ENCODE results near the gene PLEKHM2. TPM values are rescaled to one million over a fixed set of nuclear protein-coding genes. Genes with fewer than 3 reads are reported as not detected.

The PLEKHM2 gene
- polyA plus RNA-seq, 1 donor = 26.6 TPM

DNA sequence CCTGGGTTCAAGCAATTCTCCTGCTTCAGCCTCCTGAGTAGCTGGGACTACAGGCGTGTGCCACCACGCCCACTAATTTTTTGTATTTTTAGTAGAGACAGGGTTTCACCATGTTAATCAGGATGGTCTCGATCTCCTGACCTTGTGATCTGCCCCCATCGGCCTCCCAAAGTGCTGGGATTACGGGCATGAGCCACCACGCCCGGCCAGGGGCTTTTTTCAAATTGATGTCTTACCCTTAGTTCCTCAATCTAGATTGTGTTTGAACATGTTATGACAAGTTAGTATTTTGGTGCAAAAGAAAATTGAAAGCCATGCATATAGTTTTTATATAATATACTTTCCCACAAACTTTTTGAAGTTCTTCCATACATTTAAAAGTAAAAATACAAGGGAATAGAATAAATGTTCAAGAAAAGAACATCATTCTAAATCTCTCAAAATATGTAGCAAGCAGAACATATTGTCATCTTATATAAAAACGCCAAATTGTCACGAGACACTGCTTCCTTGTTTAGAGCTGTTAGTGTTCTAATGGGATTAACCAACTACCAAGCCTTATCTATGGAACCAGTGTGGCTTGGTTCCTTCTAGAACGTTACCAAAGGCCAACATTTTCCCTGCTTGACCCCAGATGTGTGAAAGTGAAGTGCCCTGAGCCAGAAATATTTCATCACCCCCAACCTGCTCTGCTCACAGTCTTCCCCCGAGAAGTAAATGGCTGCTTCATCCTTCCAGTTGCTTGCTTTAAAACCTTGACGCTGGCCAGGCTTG is 9.5 kb upstream of the PLEKHM2 start:
- DNase-seq = no peak
- Histone ChIP-seq H3K36me3 (ENCODE audit: control insufficient read depth, insufficient read depth, low read length) (no peaks in the 10 kb centered on the region), H3K27ac (ENCODE audit: low read length) (no peak overlapping the region), H3K9me3 (ENCODE audit: control insufficient read depth, low read depth, low read length) (no peaks in the 10 kb centered on the region), H3K27me3 (ENCODE audit: control insufficient read depth, insufficient read depth, low read length) (no peaks in the 10 kb centered on the region), H3K4me3 (ENCODE audit: low read length) (no peak overlapping the region), H3K4me1 (ENCODE audit: control insufficient read depth, insufficient read depth, low read length) (no peaks in the 10 kb centered on the region)
- 100% methylated on average over 1 of the region's 12 CpGs for WGBS (ENCODE audit: insufficient coverage, low lambda C conversion rate)

DNA sequence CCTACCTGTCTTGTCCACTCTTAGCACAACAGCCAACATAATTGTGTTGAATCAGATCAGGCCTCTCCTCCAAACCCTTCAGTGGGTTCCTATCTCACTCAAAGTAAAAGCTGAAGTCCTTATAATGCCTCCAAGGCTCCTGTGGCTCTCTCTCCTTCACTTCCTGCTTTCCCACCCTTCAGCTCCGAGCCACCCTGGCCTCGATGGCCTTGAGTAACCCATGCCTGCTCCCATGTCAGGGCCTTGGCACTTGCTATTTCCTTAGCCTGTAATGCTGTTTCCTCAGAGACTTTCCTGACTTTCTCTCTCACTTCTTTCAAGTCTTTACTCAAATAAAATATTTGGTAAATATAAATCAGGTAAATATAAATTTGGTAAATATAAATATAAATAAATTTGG is 8.1 kb upstream of the PLEKHM2 start:
- no peak overlapping the region for H3K4me3 ChIP-seq (ENCODE audit: low read length)
- H3K9me3 ChIP-seq (ENCODE audit: control insufficient read depth, low read depth, low read length) = no peaks in the 10 kb centered on the region
- 79% methylated on average over 2 of the region's 2 CpGs for WGBS (ENCODE audit: insufficient coverage, low lambda C conversion rate)
- no peak overlapping the region for H3K27ac ChIP-seq (ENCODE audit: low read length)
- no peaks in the 10 kb centered on the region for H3K36me3 ChIP-seq (ENCODE audit: control insufficient read depth, insufficient read depth, low read length)
- H3K4me1 ChIP-seq (ENCODE audit: control insufficient read depth, insufficient read depth, low read length) = no peaks in the 10 kb centered on the region
- H3K27me3 ChIP-seq (ENCODE audit: control insufficient read depth, insufficient read depth, low read length) = no peaks in the 10 kb centered on the region
- no peak for DNase-seq

DNA sequence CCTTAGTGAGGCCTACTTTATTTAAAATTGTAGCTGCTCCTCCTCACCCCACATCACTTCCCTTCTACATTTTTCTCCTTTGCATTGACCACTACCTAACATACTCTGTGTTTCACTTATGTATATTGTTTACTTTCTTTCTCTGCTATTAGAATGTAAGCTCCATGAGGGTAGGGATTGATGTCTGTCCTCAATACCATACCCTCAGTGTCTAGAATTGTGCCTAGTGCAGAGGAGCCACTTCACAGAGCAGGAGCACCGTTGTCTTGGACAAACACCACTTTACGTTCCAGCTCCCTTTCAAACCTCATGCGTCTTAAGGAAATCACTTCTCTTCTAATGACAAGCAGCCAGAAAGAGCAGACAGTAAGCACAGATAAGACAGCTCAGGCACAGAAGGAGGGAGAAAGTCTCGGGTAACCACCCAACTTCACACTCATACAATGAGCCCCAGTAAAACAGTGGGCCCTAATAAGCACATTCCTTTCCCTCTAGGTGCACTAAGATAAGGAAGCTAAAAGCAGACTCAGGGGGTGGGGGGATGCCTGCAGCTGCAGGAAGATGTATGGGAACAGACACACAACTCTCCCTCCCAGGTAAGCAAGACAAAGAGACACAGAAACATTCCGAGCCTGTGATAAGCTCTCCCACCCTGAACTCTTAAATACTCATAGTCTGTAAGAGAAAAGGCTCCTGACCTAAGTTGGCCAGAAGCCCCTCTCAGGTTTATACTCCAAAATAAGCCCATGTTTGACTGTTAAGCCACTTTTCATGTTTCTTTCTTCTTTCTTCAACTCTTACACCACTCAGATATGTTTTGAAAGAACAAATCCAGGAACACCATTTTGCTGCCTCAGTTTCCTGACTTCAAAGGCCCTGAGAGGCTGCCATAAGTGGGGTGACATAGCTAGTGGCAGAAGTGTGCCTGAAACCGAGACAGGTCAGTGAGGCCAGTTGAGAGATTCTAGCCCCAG is 7.1 kb upstream of the PLEKHM2 start:
- no peaks in the 10 kb centered on the region for H3K9me3 ChIP-seq (ENCODE audit: control insufficient read depth, low read depth, low read length)
- no peak overlapping the region for H3K4me3 ChIP-seq (ENCODE audit: low read length)
- no peak for DNase-seq
- H3K27ac ChIP-seq (ENCODE audit: low read length) = no peak overlapping the region
- peaks cover 9% of the 10 kb centered on the region for H3K4me1 ChIP-seq (ENCODE audit: control insufficient read depth, insufficient read depth, low read length)
- WGBS (ENCODE audit: insufficient coverage, low lambda C conversion rate) = no CpG with 5 or more reads among the region's 6 CpGs
- H3K27me3 ChIP-seq (ENCODE audit: control insufficient read depth, insufficient read depth, low read length) = no peaks in the 10 kb centered on the region
- no peaks in the 10 kb centered on the region for H3K36me3 ChIP-seq (ENCODE audit: control insufficient read depth, insufficient read depth, low read length)

DNA sequence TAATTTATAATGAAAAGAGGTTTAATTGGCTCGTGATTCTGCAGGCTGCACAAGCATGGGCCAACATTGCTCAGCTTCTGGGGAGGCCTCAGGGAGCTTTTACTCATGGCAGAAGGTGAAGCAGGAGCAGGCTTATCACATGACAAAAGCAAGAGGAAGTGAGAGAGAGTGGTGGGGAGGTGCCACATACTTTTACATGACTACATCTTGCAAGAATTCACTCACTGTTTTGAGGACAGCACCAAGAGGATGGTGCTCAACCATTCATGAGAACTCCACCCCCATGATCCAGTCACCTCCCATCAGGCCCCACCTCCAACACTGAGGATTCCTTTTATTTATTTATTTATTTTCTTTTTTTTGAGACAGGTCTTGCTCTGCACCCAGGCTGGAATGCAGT is 5.5 kb upstream of the PLEKHM2 start:
- H3K9me3 ChIP-seq (ENCODE audit: control insufficient read depth, low read depth, low read length) = no peaks in the 10 kb centered on the region
- H3K27ac ChIP-seq (ENCODE audit: low read length) = no peak overlapping the region
- WGBS (ENCODE audit: insufficient coverage, low lambda C conversion rate) = no CpG with 5 or more reads among the region's 1 CpG
- DNase-seq = no peak
- no peak overlapping the region for H3K4me3 ChIP-seq (ENCODE audit: low read length)
- no peaks in the 10 kb centered on the region for H3K27me3 ChIP-seq (ENCODE audit: control insufficient read depth, insufficient read depth, low read length)
- H3K4me1 ChIP-seq (ENCODE audit: control insufficient read depth, insufficient read depth, low read length) = peaks cover 11% of the 10 kb centered on the region
- H3K36me3 ChIP-seq (ENCODE audit: control insufficient read depth, insufficient read depth, low read length) = no peaks in the 10 kb centered on the region

DNA sequence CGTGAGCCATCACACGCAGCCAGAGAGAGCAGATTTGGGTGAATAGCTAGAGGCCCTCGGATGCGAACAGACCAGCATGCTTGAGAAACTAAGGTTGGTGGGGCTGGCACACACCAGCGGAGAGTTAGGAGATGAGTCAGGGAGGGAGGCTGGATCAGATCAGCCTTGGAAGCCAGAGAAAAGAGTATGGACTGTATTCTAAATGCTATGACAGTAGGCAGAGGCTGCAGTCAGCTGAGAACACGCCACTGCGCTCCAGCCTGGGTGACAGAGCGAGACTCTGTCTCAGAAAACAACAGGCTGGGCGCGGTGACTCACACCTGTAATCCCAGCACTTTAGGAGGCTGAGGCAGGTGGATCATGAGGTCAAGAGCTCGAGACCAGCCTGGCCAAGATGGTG is 4.0 kb upstream of the PLEKHM2 start:
- Histone ChIP-seq H3K27me3 (ENCODE audit: control insufficient read depth, insufficient read depth, low read length) (no peaks in the 10 kb centered on the region), H3K4me3 (ENCODE audit: low read length) (no peak overlapping the region), H3K9me3 (ENCODE audit: control insufficient read depth, low read depth, low read length) (no peaks in the 10 kb centered on the region), H3K4me1 (ENCODE audit: control insufficient read depth, insufficient read depth, low read length) (peaks cover 16% of the 10 kb centered on the region), H3K36me3 (ENCODE audit: control insufficient read depth, insufficient read depth, low read length) (no peaks in the 10 kb centered on the region), H3K27ac (ENCODE audit: low read length) (no peak overlapping the region)
- WGBS (ENCODE audit: insufficient coverage, low lambda C conversion rate) = no CpG with 5 or more reads among the region's 11 CpGs
- no peak for DNase-seq

DNA sequence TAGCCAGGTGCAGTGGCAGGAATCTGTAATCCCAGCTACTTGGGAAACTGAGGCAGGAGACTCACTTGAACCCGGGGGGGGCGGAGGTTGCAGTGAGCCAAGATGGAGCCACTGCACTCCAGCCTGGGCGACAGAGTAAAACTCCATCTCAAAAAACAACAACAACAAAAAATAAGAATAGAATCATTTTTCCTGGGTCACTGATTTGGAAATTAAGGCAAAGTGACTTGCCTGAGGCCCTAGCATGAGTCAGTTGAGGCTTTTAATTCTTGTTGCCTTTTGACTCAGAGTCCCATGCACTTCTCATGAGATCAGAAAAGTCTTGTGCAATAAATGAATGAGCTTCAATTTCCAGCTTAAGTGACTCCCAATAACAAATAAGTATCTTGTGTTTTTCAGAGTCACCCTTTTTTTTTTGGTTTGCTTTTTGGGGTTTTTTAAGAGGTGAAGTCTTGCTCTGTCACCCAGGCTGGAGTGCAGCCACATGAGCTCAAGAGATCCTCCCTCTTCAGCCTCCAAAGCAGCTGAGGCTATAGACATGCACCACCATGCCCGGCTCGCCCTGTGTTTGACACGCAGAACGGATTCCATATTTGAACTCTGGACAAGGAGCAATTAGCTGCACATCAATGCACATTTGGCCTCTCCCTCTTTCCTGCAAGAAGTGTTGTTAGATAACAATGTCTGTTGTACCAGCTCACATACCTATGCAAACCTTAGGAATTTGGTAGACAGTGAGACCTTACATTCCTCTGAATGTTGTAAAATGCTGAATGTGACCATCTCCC is 3.4 kb upstream of the PLEKHM2 start:
- no peaks in the 10 kb centered on the region for H3K36me3 ChIP-seq (ENCODE audit: control insufficient read depth, insufficient read depth, low read length)
- no peaks in the 10 kb centered on the region for H3K9me3 ChIP-seq (ENCODE audit: control insufficient read depth, low read depth, low read length)
- peak; percentile 30 to 57 for DNase-seq
- peak overlapping the region; percentile 55 for H3K27ac ChIP-seq (ENCODE audit: low read length)
- H3K4me3 ChIP-seq (ENCODE audit: low read length) = no peak overlapping the region
- H3K27me3 ChIP-seq (ENCODE audit: control insufficient read depth, insufficient read depth, low read length) = no peaks in the 10 kb centered on the region
- H3K4me1 ChIP-seq (ENCODE audit: control insufficient read depth, insufficient read depth, low read length) = peaks cover 17% of the 10 kb centered on the region
- 83% methylated on average over 1 of the region's 7 CpGs for WGBS (ENCODE audit: insufficient coverage, low lambda C conversion rate)

DNA sequence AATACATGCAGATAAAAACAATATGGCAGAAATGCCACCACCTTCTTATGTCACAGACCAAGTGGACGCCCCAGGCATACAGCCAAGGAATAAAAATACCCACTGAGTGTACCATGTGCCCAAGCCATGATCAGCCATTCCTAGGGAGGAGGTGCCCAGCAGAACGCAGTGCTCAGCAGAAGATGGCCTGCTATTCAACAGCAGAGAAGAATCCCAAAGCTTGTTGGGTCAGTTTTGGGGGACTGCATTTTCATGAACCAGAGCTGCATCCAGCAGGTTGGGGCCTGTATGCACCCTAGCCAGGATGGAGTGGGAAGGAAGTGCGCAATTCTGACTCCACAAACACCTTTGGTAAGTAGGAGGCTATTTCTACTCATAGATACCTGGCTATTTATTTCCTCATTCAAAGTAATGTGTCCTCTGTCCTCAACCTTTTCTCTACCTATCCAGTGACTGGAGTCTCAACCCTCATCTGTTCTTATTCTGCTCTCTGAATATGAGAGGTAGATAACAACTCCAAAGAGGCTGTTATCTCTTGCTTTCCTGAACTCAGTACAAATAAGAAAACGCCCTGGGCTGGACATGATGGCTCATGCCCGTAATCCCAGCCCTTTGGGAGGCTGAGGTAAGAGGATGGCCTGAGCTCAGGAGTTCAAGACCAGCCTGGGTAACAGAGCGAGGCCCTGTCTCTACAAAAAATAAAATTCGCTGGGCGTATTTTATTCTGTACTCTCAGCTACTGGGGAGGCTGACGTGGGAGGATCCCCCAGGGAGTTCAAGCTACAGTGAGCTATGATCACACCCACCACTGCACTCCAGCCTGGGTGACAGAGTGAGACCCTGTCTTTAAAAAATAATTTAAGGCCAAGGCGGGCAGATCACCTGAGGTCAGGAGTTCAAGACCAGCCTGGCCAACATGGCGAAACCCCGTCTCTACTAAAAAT is 2.5 kb upstream of the PLEKHM2 start:
- H3K27me3 ChIP-seq (ENCODE audit: control insufficient read depth, insufficient read depth, low read length) = no peaks in the 10 kb centered on the region
- H3K4me3 ChIP-seq (ENCODE audit: low read length) = no peak overlapping the region
- H3K36me3 ChIP-seq (ENCODE audit: control insufficient read depth, insufficient read depth, low read length) = no peaks in the 10 kb centered on the region
- no peaks in the 10 kb centered on the region for H3K9me3 ChIP-seq (ENCODE audit: control insufficient read depth, low read depth, low read length)
- peaks cover 22% of the 10 kb centered on the region for H3K4me1 ChIP-seq (ENCODE audit: control insufficient read depth, insufficient read depth, low read length)
- peak overlapping the region; percentile 55 for H3K27ac ChIP-seq (ENCODE audit: low read length)
- WGBS (ENCODE audit: insufficient coverage, low lambda C conversion rate) = no CpG with 5 or more reads among the region's 12 CpGs
- DNase-seq = no peak

DNA sequence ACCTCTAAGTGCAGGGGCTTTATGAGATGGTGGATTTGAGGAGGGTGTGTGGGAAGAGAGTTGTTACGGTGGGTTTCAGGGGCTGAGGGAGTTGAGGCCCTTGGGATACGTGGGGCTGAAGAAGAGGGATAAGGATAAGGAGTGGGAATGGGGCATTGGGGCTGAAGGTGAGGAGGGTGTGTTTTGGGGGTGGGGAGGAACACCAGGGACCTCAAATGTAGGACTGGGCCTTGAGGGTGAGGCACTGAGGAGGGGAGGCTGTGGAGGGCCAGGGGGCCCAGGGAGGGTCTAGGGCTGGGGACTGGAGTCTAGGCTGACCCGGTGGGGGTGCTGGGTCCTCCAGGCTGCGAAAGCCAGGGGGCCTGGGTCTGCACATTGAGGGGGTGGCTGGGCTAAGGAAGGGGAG is 1.2 kb upstream of the PLEKHM2 start:
- H3K27me3 ChIP-seq (ENCODE audit: control insufficient read depth, insufficient read depth, low read length) = no peaks in the 10 kb centered on the region
- DNase-seq = no peak
- no peak overlapping the region for H3K4me3 ChIP-seq (ENCODE audit: low read length)
- no peak overlapping the region for H3K27ac ChIP-seq (ENCODE audit: low read length)
- no peaks in the 10 kb centered on the region for H3K9me3 ChIP-seq (ENCODE audit: control insufficient read depth, low read depth, low read length)
- H3K4me1 ChIP-seq (ENCODE audit: control insufficient read depth, insufficient read depth, low read length) = peaks cover 22% of the 10 kb centered on the region
- no CpG with 5 or more reads among the region's 4 CpGs for WGBS (ENCODE audit: insufficient coverage, low lambda C conversion rate)
- H3K36me3 ChIP-seq (ENCODE audit: control insufficient read depth, insufficient read depth, low read length) = no peaks in the 10 kb centered on the region

DNA sequence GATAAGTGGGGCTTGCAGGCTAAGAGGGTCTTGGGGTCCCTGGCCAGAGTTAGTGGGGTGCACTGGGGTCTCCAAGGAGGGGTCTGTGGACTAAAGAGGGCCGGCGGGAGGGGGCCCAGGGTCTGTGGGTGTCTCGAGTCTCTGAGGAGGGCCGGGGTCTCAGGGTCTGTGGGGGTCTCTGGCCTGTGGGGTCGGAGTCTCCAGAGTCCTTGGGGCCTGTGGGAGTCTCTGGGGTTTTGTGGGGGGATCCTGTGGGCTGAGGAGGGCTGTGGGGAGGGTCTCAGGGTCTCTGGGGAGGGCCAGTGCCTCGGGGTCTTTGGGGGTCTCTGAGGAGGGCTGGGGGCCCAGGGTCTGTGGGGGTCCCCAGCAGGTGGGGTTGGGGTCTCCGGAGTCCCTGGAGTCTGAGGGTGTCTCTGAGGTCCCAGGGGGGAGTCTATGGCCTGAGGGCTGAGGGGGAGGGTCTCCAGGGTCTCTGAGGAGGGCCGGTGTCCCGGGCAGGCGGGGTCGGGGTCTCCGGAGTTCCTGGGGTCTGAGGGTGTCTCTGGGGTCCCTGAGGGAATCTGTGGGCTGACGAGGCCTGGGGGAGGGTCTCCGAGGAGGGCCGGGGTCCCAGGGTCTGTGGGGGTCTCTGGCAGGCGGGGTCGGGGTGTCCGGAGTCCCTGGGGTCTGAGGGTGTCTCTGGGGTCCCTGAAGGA is 628 bp upstream of the PLEKHM2 start:
- WGBS (ENCODE audit: insufficient coverage, low lambda C conversion rate) = no CpG with 5 or more reads among the region's 18 CpGs
- Histone ChIP-seq H3K9me3 (ENCODE audit: control insufficient read depth, low read depth, low read length) (no peaks in the 10 kb centered on the region), H3K27me3 (ENCODE audit: control insufficient read depth, insufficient read depth, low read length) (no peaks in the 10 kb centered on the region), H3K4me3 (ENCODE audit: low read length) (peak overlapping the region; percentile 94), H3K27ac (ENCODE audit: low read length) (peak overlapping the region; percentile 71), H3K4me1 (ENCODE audit: control insufficient read depth, insufficient read depth, low read length) (peaks cover 22% of the 10 kb centered on the region), H3K36me3 (ENCODE audit: control insufficient read depth, insufficient read depth, low read length) (no peaks in the 10 kb centered on the region)
- DNase-seq = no peak
